Measurements from ENCODE around the gene CSNK2A3. TPM values are rescaled to one million over a fixed set of nuclear protein-coding genes. Genes with fewer than 3 reads are reported as not detected.

Gene CSNK2A3
- total and polyA plus RNA-seq, 2 donors (not counting 1 experiment from before 2014, with no cell fraction given) = 2.3 TPM

GRCh38 chr11:11332141-11332710 is 20.8 kb downstream of the CSNK2A3 start:
- Histone ChIP-seq H3K27me3 (ENCODE audit: control insufficient read depth, insufficient read depth, low read length) (no peaks in the 10 kb centered on the region), H2AFZ (ENCODE audit: low read length) (no peak overlapping the region), H3K4me2 (ENCODE audit: extremely low read depth, insufficient read depth, low read length) (no peak overlapping the region), H4K20me1 (ENCODE audit: control insufficient read depth, extremely low read depth, insufficient read depth, low read length) (no peaks in the 10 kb centered on the region), H3K36me3 (ENCODE audit: control insufficient read depth, insufficient read depth, low read length) (no peaks in the 10 kb centered on the region), H3K79me2 (ENCODE audit: control insufficient read depth, insufficient read depth, low read length) (no peaks in the 10 kb centered on the region), H3K9me3 (ENCODE audit: control insufficient read depth, insufficient read depth, low read depth, low read length) (no peaks in the 10 kb centered on the region), H3K4me1 (ENCODE audit: control insufficient read depth, extremely low read depth, insufficient read depth, low read length) (no peaks in the 10 kb centered on the region), H3K9ac (ENCODE audit: insufficient read depth, low read length) (no peak overlapping the region), H3K4me3 (replicated peaks in 1 of 4; ENCODE audit: control extremely low read depth in 1 of 4, insufficient read depth in 1 of 4, low read depth in 3 of 4, low read length in 4 of 4) (no peak overlapping the region), H3K27ac (ENCODE audit: insufficient read depth, low read length) (no peak overlapping the region)
- TF ChIP-seq EZH2 (IDR thresholded peaks at IDR 0.05; ENCODE audit: low read length, missing control alignments) (no peak), CTCF (conservative IDR thresholded peaks at IDR 0.05 in 1 of 2, IDR thresholded peaks at IDR 0.05 in 1 of 2; ENCODE audit: low read depth in 1 of 2, low read length in 2 of 2) (no peak)
- no peak for DNase-seq (ENCODE audit: low read depth in 2 of 2)

GRCh38 chr11:11329062-11329806 is 23.8 kb downstream of the CSNK2A3 start:
- no peaks in the 10 kb centered on the region for H3K9me3 ChIP-seq (ENCODE audit: control insufficient read depth, insufficient read depth, low read depth, low read length)
- H3K27me3 ChIP-seq (ENCODE audit: control insufficient read depth, insufficient read depth, low read length) = no peaks in the 10 kb centered on the region
- H3K9ac ChIP-seq (ENCODE audit: insufficient read depth, low read length) = no peak overlapping the region
- H3K79me2 ChIP-seq (ENCODE audit: control insufficient read depth, insufficient read depth, low read length) = no peaks in the 10 kb centered on the region
- H3K36me3 ChIP-seq (ENCODE audit: control insufficient read depth, insufficient read depth, low read length) = no peaks in the 10 kb centered on the region
- H2AFZ ChIP-seq (ENCODE audit: low read length) = no peak overlapping the region
- H3K4me1 ChIP-seq (ENCODE audit: control insufficient read depth, extremely low read depth, insufficient read depth, low read length) = no peaks in the 10 kb centered on the region
- TF ChIP-seq CTCF (conservative IDR thresholded peaks at IDR 0.05 in 1 of 2, IDR thresholded peaks at IDR 0.05 in 1 of 2; ENCODE audit: low read depth in 1 of 2, low read length in 2 of 2) (no peak), EZH2 (IDR thresholded peaks at IDR 0.05; ENCODE audit: low read length, missing control alignments) (no peak)
- no peak overlapping the region for H3K27ac ChIP-seq (ENCODE audit: insufficient read depth, low read length)
- no peak for DNase-seq (ENCODE audit: low read depth in 2 of 2)
- no peak overlapping the region for H3K4me3 ChIP-seq (replicated peaks in 1 of 4; ENCODE audit: control extremely low read depth in 1 of 4, insufficient read depth in 1 of 4, low read depth in 3 of 4, low read length in 4 of 4)
- no peaks in the 10 kb centered on the region for H4K20me1 ChIP-seq (ENCODE audit: control insufficient read depth, extremely low read depth, insufficient read depth, low read length)
- H3K4me2 ChIP-seq (ENCODE audit: extremely low read depth, insufficient read depth, low read length) = no peak overlapping the region

GRCh38 chr11:11324090-11324489 is 29.0 kb downstream of the CSNK2A3 start:
- Histone ChIP-seq H3K27me3 (ENCODE audit: control insufficient read depth, insufficient read depth, low read length) (no peaks in the 10 kb centered on the region), H2AFZ (ENCODE audit: low read length) (no peak overlapping the region), H3K79me2 (ENCODE audit: control insufficient read depth, insufficient read depth, low read length) (no peaks in the 10 kb centered on the region), H3K4me3 (replicated peaks in 1 of 4; ENCODE audit: control extremely low read depth in 1 of 4, insufficient read depth in 1 of 4, low read depth in 3 of 4, low read length in 4 of 4) (no peak overlapping the region), H3K4me2 (ENCODE audit: extremely low read depth, insufficient read depth, low read length) (no peak overlapping the region), H3K9ac (ENCODE audit: insufficient read depth, low read length) (no peak overlapping the region), H3K9me3 (ENCODE audit: control insufficient read depth, insufficient read depth, low read depth, low read length) (no peaks in the 10 kb centered on the region), H3K4me1 (ENCODE audit: control insufficient read depth, extremely low read depth, insufficient read depth, low read length) (no peaks in the 10 kb centered on the region), H3K36me3 (ENCODE audit: control insufficient read depth, insufficient read depth, low read length) (no peaks in the 10 kb centered on the region), H3K27ac (ENCODE audit: insufficient read depth, low read length) (no peak overlapping the region), H4K20me1 (ENCODE audit: control insufficient read depth, extremely low read depth, insufficient read depth, low read length) (peaks cover 2% of the 10 kb centered on the region)
- TF ChIP-seq EZH2 (IDR thresholded peaks at IDR 0.05; ENCODE audit: low read length, missing control alignments) (no peak), CTCF (conservative IDR thresholded peaks at IDR 0.05 in 1 of 2, IDR thresholded peaks at IDR 0.05 in 1 of 2; ENCODE audit: low read depth in 1 of 2, low read length in 2 of 2) (no peak)
- no peak for DNase-seq (ENCODE audit: low read depth in 2 of 2)

Measured in fibroblast of lung (primary cell).